Natural killer cell (primary cell): ENCODE data around the gene NEDD4L. TPM values are rescaled to one million over a fixed set of nuclear protein-coding genes. Genes with fewer than 3 reads are reported as not detected.

Source experiments
- ATAC-seq, 3 donors: fragments of 150-1000 bp in 2 of 3; fragments of 200-7000 bp in 1 of 3; cut with Tn5 transposase; 1 replicate in 1 of 3; 2 replicates in 2 of 3; pipeline ENCODE4 v1.10.0; 2021; ENCODE audit warnings: mild to moderate bottlenecking in 2 of 3, moderate library complexity in 2 of 3
- DNase-seq, 2 donors: peaks; one replicate each; pipeline versions ENCODE4 v3.0.0 to v3.0.0-alpha.2; 2013 to 2021; ENCODE audit warnings: mixed read lengths in 1 of 2
- H3K27ac ChIP-seq: one replicate; pipeline ENCODE4 v1.5.1; 2013; ENCODE audit warnings: mild to moderate bottlenecking, low read length
- H3K27me3 ChIP-seq: one replicate; pipeline ENCODE4 v1.6.1; 2013; ENCODE audit warnings: low read length; ENCODE audit not compliant: control insufficient read depth, insufficient read depth
- H3K36me3 ChIP-seq: one replicate; pipeline ENCODE4 v1.6.1; 2013; ENCODE audit warnings: low read length; ENCODE audit not compliant: control insufficient read depth, insufficient read depth
- H3K4me1 ChIP-seq: one replicate; pipeline ENCODE4 v1.6.1; 2013; ENCODE audit warnings: low read length; ENCODE audit not compliant: control insufficient read depth, insufficient read depth
- H3K4me3 ChIP-seq: one replicate; pipeline ENCODE4 v1.5.1; 2013; ENCODE audit warnings: low read length
- H3K9me3 ChIP-seq: one replicate; pipeline ENCODE4 v1.6.1; 2013; ENCODE audit warnings: low read length; ENCODE audit not compliant: control insufficient read depth, insufficient read depth
- H3K27ac Mint-ChIP-seq, 2 donors: one replicate each; pipeline ENCODE4 v1.8.0; 2022; ENCODE audit warnings: mild to moderate bottlenecking in 2 of 2, mixed read lengths in 2 of 2, moderate library complexity in 1 of 2
- H3K27me3 Mint-ChIP-seq, 2 donors: one replicate each; pipeline ENCODE4 v1.8.0; 2022; ENCODE audit warnings: low read depth in 2 of 2, mixed read lengths in 2 of 2
- H3K36me3 Mint-ChIP-seq: one replicate; pipeline ENCODE4 v1.8.0; 2022; ENCODE audit warnings: mixed read lengths
- H3K4me1 Mint-ChIP-seq, 2 donors: one replicate each; pipeline ENCODE4 v1.8.0; 2022; ENCODE audit warnings: mixed read lengths in 2 of 2
- H3K4me3 Mint-ChIP-seq: one replicate; pipeline ENCODE4 v1.8.0; 2022; ENCODE audit warnings: mild to moderate bottlenecking, moderate library complexity, mixed read lengths
- H3K9me3 Mint-ChIP-seq, 2 donors: one replicate each; pipeline ENCODE4 v1.8.0; 2022; ENCODE audit warnings: mixed read lengths in 2 of 2
- CTCF ChIP-seq: fragments of 200-600 bp; IDR thresholded peaks from one replicate; pipeline ENCODE4 v1.8.0; 2022; ENCODE audit warnings: antibody characterized with exemption
- WGBS: methylation state at CpG from one replicate; pipeline ENCODE4 v1.1.7; 2013; ENCODE audit warnings: missing lambda C conversion rate; ENCODE audit not compliant: insufficient coverage; 5-methylcytosine and 5-hydroxymethylcytosine counted together
- intact Hi-C: fragments of 100-400 bp; cut with micrococcal nuclease; formaldehyde crosslinking; loops from one replicate; pipeline ENCODE4 v1.14.2; 2022
- total RNA-seq, 4 donors: library from RNA; stranded (reverse); fragments of 120-200 nt in 1 of 4; gene quantifications; one replicate each; pipeline versions ENCODE4 v1.2.3 to v1.2.4, GENCODE V29; 2013 to 2022

The NEDD4L gene
- total RNA-seq, 3 donors from 2014 or later (not counting 1 experiment from before 2014, with no cell fraction given): 3.4 to 15.3 (median 14.3) TPM

- Histone ChIP-seq H3K36me3 (no peaks in the 10 kb centered on the region), H3K27ac (no peak overlapping the region), H3K4me1 (no peaks in the 10 kb centered on the region), H3K27me3 (no peaks in the 10 kb centered on the region), H3K4me3 (no peak overlapping the region), H3K9me3 (no peaks in the 10 kb centered on the region)
- H3K36me3 Mint-ChIP-seq: no peaks in the 10 kb centered on the region
- no peaks in the 10 kb centered on the region for H3K27me3 Mint-ChIP-seq
- no peaks in the 10 kb centered on the region for H3K9me3 Mint-ChIP-seq
- TF ChIP-seq CTCF: no peak
- no peak overlapping the region for H3K4me3 Mint-ChIP-seq
- H3K27ac Mint-ChIP-seq: no peak overlapping the region
- no peaks in the 10 kb centered on the region for H3K4me1 Mint-ChIP-seq
- ATAC-seq (no peak), DNase-seq (no peak)
- 93% methylated on average over 4 of the region's 4 CpGs for WGBS
- intact Hi-C loops: no loop called here
These were observed 106.7 kb downstream of the NEDD4L start for GRCh38 chr18:58150772-58151171.

- 86% methylated on average over 2 of the region's 3 CpGs for WGBS
- no peak for DNase-seq
- no peaks in the 10 kb centered on the region for H3K9me3 ChIP-seq
- Mint-ChIP-seq H3K9me3 (no peaks in the 10 kb centered on the region), H3K4me1 (no peaks in the 10 kb centered on the region), H3K36me3 (no peaks in the 10 kb centered on the region), H3K27ac (no peak overlapping the region), H3K4me3 (no peak overlapping the region), H3K27me3 (peaks cover 0 to 3% of the 10 kb centered on the region in 2 donors)
- ATAC-seq: no peak
- H3K4me3 ChIP-seq: no peak overlapping the region
- no peak overlapping the region for H3K27ac ChIP-seq
- intact Hi-C loops: no loop called here
- H3K36me3 ChIP-seq: no peaks in the 10 kb centered on the region
- TF ChIP-seq CTCF: no peak
- H3K27me3 ChIP-seq: no peaks in the 10 kb centered on the region
- no peaks in the 10 kb centered on the region for H3K4me1 ChIP-seq
These were observed 108.2 kb downstream of the NEDD4L start for GRCh38 chr18:58152216-58152615.

- Mint-ChIP-seq H3K27me3 (peaks cover 0 to 3% of the 10 kb centered on the region in 2 donors), H3K4me3 (no peak overlapping the region), H3K27ac (no peak overlapping the region), H3K9me3 (no peaks in the 10 kb centered on the region), H3K4me1 (no peaks in the 10 kb centered on the region), H3K36me3 (no peaks in the 10 kb centered on the region)
- DNase-seq: no peak
- WGBS: 100% methylated on average over 2 of the region's 3 CpGs
- H3K36me3 ChIP-seq: no peaks in the 10 kb centered on the region
- intact Hi-C loops: no loop called here
- H3K27ac ChIP-seq: no peak overlapping the region
- no peaks in the 10 kb centered on the region for H3K9me3 ChIP-seq
- no peaks in the 10 kb centered on the region for H3K4me1 ChIP-seq
- H3K27me3 ChIP-seq: no peaks in the 10 kb centered on the region
- ATAC-seq: no peak
- no peak for TF ChIP-seq CTCF
- H3K4me3 ChIP-seq: no peak overlapping the region
These were observed 108.9 kb downstream of the NEDD4L start for GRCh38 chr18:58152891-58153290.

- H3K36me3 ChIP-seq: no peaks in the 10 kb centered on the region
- DNase-seq (no peak), ATAC-seq (no peak)
- Mint-ChIP-seq H3K36me3 (no peaks in the 10 kb centered on the region), H3K9me3 (no peaks in the 10 kb centered on the region), H3K4me1 (peaks cover 5 to 7% of the 10 kb centered on the region in 2 donors), H3K27me3 (peaks cover 0 to 9% of the 10 kb centered on the region in 2 donors), H3K27ac (no peak overlapping the region), H3K4me3 (no peak overlapping the region)
- intact Hi-C loops: no loop called here
- H3K4me3 ChIP-seq: no peak overlapping the region
- H3K27ac ChIP-seq: no peak overlapping the region
- H3K4me1 ChIP-seq: no peaks in the 10 kb centered on the region
- H3K27me3 ChIP-seq: no peaks in the 10 kb centered on the region
- TF ChIP-seq CTCF: no peak
- WGBS: 85% methylated on average over 9 of the region's 9 CpGs
- no peaks in the 10 kb centered on the region for H3K9me3 ChIP-seq
These were observed 112.5 kb downstream of the NEDD4L start for GRCh38 chr18:58156516-58156915.
